T-helper 2 cell treated with Interferon-gamma antibody and Interleukin-4, amounts not matched to agents 100 ng/mL and 5 ng/mL, for 36 hours (primary cell): ENCODE data around the gene MAD2L1BP. TPM values are rescaled to one million over a fixed set of nuclear protein-coding genes. Genes with fewer than 3 reads are reported as not detected.
"Not testable (repeated sequence)": the region's sequence is repeated elsewhere in the genome, so short reads cannot be mapped to it uniquely, and the experiment has no call there.

Experiments
- intact Hi-C: fragments of 100-400 bp; cut with micrococcal nuclease; formaldehyde crosslinking; loops from one replicate; pipeline ENCODE4 v1.15.1; 2023
- total RNA-seq: library from RNA; stranded (reverse); gene quantifications from 2 replicates; pipeline ENCODE4 v1.2.3, GENCODE V29; 2022

Gene MAD2L1BP
- 39.5 and 40.1 TPM in 2 replicates for total RNA-seq

DNA sequence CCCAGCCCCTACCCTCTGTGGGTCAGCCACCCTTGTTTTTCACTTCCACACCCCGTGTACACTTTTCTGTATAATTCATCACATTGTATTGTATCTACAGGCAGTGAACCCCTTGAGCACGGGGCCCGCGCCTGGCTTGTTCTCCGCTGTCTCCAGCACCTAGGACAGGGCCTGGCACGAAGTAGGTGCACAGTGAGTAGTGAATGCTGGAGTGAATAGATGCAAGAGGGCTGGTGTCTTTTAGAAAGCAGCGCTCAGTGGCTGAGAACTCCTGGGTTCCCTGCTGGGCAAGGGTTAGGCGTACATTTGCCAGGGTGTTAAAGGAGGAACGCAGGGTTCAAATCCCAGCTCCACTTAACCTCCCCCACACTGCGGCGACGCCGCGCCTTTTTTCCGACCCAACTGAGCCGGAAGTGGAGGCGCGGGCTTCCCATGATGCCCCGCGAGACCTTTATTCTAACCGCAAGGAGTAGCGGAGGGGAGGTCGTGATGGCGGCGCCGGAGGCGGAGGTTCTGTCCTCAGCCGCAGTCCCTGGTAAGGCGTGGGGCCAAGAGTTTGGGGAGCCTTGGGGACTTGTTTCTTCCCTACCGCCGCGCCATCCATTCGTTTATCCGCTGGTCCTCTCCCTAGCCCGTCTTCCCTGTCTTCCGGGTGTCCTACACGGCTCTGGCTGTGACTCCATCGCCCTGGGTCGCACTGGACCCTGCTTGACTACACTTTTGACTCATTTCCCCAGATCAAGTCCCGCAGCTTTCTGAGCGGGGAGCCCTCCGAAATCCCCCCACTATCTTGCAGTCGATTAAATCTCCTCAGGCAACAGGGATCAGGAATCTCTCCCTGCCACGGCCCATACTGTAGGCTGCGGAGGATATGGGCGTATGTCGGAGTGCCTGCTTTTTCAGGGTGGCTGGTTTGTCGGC, at the start of gene MAD2L1BP:
Gene MAD2L1BP, plus strand, starts transcription at position 454 of the 921 bp plus-strand sequence. Its CDS starts 36 bp downstream, at position 490.
- intact Hi-C loops: no loop called here

GRCh38 chr6:43588194-43588593, 47.4 kb upstream of the MAD2L1BP start:
- intact Hi-C loops: no loop called here

DNA sequence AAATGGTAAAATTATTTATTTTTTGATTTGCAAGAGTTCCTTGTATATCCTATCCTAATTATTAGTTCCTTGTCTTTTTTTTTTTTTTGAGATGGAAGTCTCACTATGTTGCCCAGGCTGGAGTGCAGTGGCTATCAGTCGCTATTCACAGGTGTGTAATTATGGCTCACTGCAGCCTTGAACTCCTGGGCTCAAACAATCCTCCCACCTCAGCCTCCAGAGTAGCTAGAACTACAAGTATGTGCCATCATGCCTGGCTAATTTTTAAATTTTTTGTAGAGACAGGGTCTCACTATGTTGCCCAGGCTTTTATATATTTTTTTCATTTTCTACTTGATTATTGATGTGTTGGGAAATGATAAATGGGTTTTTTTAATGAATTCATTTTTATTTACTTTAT, 46.1 kb upstream of the MAD2L1BP start:
- intact Hi-C loops: not testable (repeated sequence)

- intact Hi-C loops: no loop called here
These were observed 41.7 kb upstream of the MAD2L1BP start for GRCh38 chr6:43593938-43594337.

GRCh38 chr6:43600595-43600994, 35.0 kb upstream of the MAD2L1BP start:
- intact Hi-C loops: no loop called here

- intact Hi-C loops: no loop called here
These were observed 31.5 kb upstream of the MAD2L1BP start for GRCh38 chr6:43604174-43604573.

GRCh38 chr6:43606019-43606418, 29.6 kb upstream of the MAD2L1BP start:
- intact Hi-C loops: no loop called here

DNA sequence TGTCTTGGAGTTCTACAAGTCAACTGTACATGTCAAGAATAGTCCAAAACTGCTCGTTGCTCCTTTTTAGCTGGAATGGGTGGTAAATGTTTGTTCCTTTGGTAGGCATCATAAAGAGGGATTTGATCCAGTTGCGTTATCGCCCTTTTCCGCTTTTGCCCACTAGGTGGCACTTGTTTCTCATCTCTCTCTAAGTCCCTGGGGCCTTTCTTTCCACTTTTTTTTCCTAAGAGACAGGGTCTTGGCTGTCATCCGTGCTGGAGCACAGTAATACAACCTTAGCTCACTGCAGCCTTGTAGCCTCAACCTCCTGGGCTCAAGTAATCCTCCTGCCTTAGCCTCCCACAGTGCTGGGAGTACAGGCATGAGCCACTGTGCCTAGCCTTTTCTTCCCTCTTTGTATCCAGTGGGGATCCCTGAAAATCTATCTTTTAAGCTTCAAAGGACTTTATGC, 27.3 kb upstream of the MAD2L1BP start:
- intact Hi-C loops: loop anchor here (2.0 kb wide), 1 partner anchor 470 kb away; no protein-coding TSS in a partner anchor

DNA sequence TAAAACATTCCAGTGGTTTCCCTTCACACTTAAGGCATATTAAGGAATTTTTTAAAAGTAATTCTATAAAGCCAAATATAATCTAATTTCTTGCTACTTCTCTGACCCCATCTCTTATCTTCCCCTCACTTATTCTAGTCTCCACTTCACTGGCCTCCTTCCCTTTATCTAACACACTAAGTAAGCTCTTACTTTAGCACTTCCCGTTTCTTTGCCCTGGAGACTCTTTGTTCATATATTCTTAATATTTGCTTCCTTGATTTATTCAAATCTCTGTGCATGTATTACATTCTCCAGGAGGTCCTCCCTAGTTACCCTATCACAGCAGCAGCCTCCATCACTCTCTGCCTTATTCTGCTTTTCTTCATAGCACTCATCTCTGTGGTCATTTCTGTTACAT, 26.8 kb upstream of the MAD2L1BP start:
- intact Hi-C loops: loop anchor here (2.0 kb wide), 1 partner anchor 470 kb away; no protein-coding TSS in a partner anchor

GRCh38 chr6:43609402-43609801, 26.2 kb upstream of the MAD2L1BP start:
- intact Hi-C loops: loop anchor here (2.0 kb wide), 1 partner anchor 469 kb away; no protein-coding TSS in a partner anchor

- intact Hi-C loops: no loop called here
These were observed 25.2 kb upstream of the MAD2L1BP start for GRCh38 chr6:43610431-43610830.

GRCh38 chr6:43613721-43614395, 21.8 kb upstream of the MAD2L1BP start:
- intact Hi-C loops: no loop called here

DNA sequence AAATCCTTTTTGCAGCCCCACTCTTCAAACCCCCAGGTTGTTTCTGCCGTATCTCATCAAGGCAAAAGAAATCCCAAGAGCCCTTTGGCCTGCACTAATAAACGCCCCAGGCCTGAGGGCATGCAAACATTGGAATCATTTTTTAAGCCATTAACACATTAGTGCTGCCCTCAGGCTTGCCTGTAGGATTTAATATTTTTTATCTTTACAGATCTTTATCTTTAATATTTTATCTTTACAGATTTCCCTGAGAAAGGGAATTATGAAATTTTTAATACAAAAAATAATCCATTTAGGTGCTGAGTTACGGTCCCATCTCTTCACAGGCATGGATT, 21.3 kb upstream of the MAD2L1BP start:
- intact Hi-C loops: no loop called here

DNA sequence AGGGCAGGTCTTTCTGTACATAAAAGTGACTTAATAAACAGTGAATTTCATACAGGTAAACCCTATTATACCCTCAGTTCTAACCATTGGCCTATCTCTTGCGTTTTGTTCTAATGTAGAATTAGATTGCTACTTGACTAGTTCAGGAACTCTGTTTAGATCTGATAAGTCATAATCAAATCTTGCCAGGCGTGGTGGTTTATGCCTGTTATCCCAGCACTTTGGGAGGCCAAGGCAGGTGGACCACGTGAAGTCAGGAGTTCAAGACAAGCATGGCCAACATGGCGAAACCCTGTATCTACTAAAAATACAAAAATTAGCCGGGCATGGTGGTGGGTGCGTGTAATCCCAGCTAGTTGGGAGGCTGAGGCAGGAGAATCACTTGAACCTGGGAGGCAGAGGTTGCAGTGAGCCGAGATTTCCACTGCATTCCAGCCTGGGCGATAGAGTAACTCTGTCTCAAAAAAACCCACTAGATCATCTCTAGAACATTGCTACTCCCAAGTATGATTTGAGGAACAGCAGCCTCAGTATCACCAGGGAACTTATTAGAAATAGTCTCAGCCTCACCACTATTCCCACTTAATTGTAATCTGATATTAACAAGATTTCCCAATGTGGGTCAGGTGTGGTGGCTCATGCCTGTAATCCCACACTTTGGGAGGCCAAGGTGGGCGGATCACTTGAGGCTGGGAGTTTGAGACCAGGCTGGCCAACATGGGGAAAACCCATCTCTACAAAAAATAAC, 18.7 kb upstream of the MAD2L1BP start:
- intact Hi-C loops: no loop called here

DNA sequence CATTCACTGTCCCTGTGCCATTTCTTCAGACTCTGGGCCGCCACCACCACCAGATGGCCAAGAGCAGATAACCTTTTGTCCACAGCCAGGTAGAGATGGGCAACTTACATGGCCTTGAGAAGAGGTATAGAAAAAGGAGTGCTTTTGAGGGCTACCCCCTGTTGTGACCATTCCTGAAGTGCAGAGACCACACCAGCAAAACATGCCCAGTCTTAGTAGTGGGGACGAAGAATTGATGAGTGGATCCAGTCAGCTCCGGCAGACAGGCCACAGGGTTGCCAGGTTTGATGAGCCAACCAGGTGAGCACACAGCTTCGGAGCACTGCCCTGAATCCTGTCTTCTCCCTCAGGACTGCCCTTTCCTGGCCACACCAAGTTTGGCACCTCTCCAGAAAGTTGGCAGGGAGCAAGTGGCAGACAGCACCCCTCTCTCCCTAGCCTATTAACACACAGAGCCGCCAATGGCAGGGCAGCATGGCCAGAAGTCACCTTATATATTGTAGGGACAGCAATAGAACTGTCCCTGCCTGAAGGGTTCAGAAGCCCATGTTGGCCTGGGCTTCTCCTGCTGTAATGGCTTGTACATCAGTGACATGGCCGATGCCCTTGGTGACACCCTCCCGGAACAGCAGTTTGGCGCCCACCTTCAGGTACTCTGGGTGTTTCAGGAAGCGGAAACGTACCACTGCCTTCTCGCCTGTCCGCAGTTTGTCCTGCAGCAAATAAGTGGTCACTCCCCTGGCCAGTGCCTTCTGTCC, 14.4 kb upstream of the MAD2L1BP start:
- intact Hi-C loops: no loop called here

GRCh38 chr6:43621836-43622180, 13.8 kb upstream of the MAD2L1BP start:
- intact Hi-C loops: no loop called here

- intact Hi-C loops: no loop called here
These were observed 13.1 kb upstream of the MAD2L1BP start for GRCh38 chr6:43622541-43622940.

- intact Hi-C loops: no loop called here
These were observed 11.5 kb upstream of the MAD2L1BP start for GRCh38 chr6:43623880-43624785.

GRCh38 chr6:43624786-43625288, 10.8 kb upstream of the MAD2L1BP start:
- intact Hi-C loops: loop anchor here (5.0 kb wide), 2 partner anchors 453 to 502 kb away; partner anchors contain the start of genes MRPL14, SRF and TMEM63B
